Activated CD8-positive, alpha-beta memory T cell treated with anti-CD3 and anti-CD28 coated beads, Interleukin-2, amount 50 U/mL, for 1 hour (primary cell): Measurements from ENCODE around the gene PREX1.

ENCODE experiments used
- DNase-seq: peaks from one replicate; pipeline ENCODE4 v3.0.0-alpha.2; 2020; ENCODE audit errors: extremely low read depth

Gene PREX1

DNA sequence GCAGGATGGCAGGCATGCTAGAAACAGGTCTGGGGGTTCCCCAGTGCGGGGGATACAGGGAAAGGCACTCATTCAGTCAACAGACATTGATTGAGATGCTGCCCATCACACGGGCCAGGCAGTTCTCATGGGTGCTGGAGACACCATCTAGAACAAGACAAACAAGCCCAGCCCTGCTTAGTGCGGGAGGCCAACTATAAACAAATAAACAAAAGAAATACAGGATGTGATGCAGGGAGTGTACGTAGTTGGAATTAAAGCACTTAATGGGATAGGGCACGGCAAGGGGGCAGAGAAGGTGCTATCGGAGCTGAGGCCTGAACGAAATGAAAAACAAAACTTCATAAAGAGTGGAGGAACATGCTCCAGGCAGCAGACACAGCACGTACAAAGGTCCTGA, 169.3 kb downstream of the PREX1 start:
- no peak for DNase-seq

DNA sequence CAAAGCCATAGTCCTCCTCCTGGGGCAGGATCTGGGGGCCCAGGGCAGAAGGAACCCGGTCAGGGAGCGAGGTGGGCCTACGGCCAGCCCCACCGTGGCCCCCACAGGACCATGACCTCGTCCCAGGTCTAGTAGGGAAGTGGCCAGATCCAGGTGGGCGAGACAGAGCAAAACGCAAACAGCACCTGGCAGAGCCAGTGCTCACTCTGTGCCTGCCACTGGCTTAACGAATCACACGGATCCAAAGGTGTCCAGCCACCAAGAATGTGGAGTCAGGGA, 169.7 kb downstream of the PREX1 start:
- DNase-seq: no peak

DNA sequence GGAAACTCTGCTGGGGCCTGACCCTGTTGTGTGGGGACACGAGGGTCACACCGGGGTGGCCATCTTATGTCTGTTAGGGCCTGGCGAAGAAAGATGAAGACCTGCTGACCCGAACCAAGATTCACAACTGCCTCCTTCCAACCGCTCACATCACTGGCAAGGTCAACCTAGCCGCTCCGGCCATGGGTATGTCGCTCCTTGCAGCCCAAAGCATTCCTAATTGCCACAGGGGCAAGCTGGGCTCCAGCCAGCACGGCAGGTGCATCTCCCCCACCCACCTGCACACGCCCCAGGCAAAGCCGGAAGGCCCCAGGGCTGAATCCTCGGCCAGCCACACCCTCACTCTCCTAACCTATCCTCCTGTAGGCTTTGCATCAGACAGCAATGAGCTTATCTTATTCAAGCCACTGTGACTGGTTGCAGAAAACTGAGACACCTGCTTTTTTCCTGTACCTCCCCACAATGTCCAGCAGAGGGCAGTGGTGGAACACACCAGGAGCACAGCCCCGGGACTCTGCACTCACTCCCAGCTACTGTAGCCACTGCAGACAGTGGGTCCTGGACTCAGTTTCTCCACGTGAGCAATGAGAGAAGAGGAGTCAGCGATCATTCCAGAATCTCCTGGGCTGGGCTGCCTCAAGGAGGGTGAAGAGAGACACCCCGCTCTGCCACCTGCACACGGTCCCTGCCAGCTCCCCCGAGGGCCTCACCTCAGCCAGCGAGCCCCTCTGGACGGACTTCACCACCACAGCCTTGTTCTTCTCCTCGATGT, 170.2 kb downstream of the PREX1 start:
- DNase-seq: peak; percentile 36

DNA sequence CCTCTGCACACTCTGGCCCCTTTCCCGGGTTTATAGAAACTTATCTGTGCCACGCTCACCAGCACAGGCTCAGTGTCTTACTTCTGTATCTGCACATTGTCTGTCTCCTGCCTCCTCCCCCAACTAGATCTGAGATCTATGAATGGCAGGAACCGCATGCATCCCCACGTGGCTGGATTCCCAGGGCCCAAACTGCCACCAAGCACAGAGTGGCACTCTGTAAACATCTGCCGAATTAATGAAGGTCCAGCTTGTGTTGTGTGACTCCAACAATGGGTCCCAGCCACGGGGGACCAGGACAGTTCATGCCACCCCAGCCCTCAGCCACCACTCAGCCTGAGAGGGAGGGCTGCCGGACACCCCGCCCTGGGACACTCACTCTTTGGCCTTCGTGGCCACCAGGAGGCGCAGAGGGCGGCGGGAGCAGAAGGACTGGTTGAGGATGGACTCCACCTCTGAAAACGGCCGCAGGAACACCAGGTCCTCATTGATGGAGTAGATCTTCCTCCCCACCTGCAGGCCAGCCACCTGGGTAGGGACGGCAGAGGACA, 171.1 kb downstream of the PREX1 start:
- DNase-seq: no peak

DNA sequence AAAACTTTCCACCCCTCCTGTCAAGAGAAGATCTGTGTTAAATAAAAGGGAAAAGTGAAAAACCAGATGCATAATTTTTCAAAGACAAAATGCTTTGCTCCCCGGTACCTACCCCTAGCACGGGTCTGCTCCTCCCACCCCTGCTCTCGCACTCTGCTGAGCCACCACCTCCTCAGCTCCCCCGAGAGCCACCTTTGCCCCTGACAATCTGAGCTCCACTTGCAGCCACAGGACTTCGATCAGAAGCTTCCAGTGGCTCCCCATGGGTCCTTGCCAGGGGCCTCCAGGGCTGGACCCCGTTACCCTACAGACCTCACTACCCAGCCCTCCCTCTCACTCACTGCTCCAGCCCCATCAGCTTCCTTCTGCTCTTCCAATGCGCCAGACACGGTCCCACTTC, 171.7 kb downstream of the PREX1 start:
- DNase-seq: no peak

DNA sequence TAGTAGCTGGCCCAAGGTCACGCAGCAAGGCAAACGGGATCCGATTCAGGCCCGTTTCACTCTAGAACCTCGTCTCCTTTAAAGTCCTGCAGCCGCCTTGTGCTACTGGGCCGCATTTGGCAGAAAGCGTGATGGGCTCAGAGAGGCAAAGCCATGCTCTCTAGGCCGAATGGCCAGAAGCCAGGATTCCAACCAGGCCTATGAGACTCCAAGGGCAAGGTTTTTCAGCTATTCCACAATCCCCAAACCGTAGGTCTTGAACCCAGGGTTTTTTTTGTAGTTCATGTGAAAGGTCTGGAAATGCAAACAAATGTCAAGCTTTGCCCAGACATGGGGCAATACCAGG, 174.1 kb downstream of the PREX1 start:
- DNase-seq: no peak

DNA sequence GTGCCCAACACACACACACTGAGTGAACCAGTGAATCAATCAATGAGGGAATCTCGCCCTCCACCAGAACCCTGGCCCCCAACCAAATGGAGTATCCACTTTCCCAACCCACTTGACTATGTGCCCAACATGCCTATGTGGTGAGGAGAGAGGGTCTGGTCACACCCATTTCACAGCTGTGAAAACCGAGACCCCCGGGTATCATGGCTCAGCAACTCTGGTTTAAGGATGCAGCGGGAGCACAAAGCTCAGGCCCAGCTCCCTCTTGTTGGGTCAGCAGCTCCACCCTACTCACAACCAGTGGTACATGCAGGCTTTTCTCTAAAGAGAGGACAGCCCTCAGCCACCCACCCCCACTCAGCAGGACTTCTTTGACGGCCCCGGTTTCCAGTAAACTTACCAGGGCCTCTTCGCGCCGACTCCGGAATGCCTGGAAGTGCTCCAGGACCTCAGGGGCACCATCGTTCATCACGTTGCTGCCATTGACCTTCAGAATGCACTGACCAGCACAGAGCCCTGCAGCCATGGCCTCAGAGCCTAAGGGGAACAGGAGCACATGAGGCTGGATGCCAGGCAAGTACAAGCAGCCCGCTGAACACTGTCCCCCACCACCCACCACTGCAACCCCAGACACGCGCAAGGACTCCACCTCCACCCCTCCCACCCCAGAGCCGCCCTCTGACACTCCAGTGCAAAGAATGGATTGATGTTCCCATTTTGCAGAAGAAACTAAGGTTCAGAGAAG, 174.7 kb downstream of the PREX1 start:
- no peak for DNase-seq

DNA sequence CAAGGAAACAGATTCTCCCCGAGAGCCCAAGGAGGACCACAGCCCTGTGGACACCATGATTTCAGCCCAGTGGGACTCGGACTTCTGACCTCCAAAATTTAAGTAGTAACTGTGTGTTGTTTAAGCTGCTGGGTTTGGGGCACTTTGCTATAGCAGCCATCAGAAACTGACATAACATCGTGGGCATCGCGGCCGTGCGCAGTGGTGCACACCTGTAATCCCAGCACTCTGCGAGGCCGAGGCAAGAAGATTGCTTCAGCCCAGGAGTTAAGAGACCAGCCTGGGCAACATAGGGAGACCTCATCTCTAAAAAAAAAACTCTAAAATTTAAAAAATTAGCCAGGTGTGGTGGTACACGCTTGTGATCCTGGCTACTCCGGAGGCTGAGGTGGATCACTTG, 175.8 kb downstream of the PREX1 start:
- DNase-seq: no peak

DNA sequence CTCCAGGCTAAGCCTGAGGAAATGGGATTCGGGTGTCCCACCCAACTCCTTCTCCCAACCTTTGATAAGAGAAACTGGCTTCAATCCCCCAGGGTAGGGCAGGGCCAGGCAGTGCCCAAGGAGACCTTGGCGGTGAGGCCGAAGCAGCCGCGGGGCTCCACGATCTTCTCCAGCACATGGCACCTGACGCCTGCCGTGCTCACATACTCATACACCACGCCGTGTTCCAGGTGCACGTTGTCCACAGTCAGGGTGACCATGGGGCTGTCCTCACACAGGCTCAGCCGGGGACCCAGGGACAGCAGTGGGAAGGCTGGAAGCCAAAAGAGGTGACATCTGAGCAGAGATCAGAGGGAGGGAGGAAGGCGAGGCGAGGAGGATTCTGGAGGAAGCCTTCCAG, 176.5 kb downstream of the PREX1 start:
- DNase-seq: no peak

DNA sequence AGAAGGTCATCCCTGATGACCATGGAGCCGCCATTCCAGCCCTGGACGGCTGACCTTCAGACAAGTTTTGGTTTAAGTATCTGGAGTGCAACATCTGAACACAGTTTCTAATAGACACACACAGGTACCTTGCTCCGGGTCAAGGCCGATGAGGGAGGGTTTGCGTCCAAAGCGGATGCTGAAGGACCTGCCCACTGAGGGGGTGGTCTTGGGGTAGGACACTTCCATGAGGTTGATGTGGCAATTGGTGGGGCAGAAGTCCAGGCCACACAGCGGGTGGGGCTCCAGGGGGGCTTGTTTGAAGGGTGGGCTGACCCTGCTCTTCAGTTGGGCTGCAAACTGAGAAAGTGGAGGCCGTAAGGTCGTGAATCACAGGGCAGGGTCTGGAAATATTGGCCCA, 177.9 kb downstream of the PREX1 start:
- no peak for DNase-seq

DNA sequence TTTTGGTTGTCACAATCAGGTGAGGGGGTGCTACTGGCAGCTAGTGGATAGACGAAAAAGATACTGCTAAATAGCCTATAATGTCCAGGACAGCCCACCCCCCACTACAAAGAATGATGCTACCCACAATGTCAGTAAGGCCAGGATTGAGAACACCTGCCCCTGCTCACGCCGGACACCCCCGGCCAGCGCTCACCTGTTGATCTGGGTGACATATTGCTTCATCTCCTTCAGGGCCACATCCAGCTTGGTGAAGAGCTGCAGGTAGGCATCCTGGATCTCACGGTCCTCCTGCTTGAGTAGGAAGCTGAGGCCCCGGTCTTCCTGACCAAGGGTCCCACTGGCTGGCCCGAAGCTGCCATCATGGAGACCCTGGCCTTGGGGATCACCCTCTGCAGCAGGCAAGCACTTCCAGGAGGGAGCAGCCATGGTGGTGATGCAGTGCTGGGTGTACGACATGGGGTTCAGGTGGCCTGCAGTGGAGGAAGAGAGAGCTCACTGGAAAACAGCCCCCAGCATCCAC, 178.6 kb downstream of the PREX1 start:
- no peak for DNase-seq

DNA sequence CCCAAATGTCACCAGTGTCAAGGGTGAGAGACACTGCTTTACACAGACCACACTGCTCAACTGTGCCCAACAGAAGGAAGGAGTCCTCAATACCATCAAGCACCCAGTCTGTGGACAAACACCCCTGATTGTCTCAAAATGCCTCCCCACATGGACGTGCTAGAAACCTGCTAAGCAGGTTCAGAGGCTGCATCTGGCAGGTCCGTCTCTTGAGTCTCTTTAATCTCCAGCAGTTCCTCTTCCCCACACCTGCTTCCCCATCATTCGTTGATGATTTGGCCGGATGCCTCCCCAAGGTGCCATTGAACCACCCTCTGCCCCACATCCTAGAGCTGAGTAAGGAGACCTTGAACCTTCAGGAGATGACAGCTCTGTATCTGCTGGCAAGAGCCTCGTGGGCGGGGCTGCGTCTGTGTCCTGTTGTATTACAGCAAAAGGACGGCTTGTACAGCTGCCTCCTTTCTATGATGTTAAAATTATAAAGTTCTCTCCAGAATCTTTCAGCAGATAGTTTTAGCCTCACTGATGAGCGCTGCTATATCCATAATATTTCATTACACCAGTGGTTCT, 179.2 kb downstream of the PREX1 start:
- no peak for DNase-seq

DNA sequence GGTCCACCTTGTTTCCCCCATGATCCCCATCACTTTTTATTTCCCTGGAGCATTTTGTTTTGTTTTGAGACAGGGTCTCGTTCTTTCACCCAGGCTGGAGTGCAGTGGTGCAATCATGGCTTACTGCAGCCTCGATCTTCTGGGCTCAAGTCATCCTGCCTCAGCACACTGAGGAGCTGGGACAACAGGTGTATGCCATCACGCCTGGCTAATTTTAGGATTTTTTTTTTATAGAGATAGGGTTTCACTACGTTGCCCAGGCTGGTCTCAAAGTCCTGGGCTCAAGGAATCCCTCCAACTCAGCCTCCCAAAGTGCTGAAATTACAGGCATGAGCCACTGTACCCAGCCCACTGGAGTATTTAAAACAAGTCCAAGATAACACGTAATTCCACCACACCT, 179.9 kb downstream of the PREX1 start:
- DNase-seq: no peak

DNA sequence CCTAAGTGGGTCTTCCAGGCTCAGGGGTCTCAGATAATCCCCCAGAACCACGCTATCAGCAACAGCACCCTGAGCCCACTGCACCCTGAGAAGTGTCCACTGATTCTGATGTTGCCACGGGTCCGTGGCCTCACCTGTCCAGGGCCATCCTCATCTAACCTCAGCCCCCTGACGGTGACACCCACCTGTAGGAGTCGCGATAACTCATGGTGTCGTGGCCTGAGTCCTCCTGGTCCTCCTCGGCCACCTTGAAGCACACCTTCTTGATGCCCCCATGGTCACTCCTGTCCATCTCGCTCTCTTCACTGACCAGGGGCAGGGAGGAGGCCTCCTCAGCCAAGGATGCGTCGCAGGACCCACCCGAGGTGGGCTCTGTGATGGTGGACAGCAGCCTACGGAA, 182.1 kb downstream of the PREX1 start:
- no peak for DNase-seq

DNA sequence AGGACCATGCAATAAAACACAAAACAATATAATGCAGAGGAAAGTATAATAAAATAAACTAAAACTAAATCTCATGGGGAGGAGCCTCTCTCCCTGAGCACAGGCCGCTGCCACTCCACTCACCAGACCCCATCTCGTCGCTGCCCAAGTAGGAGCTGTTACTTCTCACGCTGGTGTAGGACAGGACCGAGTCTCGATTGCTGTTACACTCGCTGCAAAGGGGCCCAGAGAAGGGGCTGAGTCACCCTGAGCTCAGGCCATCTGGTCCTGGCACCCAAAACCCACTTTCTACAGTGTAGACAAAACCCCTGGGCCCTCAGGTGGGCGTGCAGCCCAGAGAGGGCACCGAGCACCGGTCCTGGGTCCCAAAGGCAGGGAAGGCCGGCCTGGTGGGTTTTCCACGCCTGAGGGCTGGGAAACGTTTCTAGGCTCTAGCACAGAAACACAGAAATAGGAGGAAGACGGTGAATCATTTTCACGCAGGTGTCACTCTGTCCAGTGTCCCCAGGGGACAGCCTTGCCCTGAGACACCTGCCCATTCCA, 183.4 kb downstream of the PREX1 start:
- DNase-seq: no peak

DNA sequence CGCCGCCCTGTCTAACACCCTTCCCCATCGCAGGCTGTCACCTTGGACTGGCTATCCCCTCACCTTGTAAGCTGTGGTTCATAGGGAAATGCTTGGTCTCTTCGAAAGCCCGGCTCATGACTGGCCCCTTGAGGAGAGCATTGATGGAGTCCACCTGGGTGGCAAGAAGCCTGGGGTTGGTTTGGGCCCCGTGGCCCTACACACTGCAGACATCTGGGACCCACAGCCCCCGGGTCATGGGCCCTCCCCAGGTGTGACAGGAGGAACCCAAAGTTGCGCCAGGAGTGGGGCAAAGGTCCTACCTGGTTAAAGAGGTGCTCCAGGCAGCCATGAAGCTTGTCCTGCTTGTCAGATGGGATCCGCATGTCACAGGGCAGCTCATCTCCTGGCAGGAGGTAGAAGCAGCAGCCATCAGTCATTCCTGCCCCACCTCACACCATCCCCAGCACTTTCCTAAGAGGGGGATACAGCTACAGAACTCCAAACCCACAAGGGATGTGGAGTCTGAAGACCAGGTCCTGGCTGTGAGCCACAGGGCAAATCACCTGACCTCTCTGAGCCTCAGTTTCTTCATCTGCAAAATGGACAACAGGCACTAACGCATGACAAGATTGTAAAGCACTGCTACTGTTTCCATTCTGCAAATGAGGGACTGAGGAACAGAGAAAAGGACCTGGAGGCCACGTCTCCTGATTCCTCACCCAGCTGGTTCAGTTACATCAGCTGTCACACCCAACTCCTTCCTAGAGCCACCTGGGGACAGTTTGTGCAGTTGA, 185.5 kb downstream of the PREX1 start:
- no peak for DNase-seq

DNA sequence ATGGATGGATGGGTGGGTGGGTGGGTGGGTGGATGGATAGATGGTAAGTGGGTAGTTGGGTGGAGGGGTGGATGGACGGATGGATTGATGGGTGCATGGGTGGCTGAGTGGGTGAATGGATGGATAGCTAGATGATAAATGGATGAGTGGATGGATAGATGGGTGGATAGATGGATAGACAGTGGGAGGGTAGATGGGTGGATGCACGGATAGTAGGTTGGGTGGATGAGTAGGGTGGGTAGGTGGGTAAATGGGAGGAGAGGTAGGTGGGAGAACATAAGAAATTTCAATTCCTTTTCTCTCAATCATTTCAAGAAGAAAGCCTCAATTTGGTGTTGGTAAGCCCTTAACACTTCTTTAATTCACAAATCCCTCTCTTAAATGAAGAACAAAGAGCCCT, 186.9 kb downstream of the PREX1 start:
- DNase-seq: no peak

DNA sequence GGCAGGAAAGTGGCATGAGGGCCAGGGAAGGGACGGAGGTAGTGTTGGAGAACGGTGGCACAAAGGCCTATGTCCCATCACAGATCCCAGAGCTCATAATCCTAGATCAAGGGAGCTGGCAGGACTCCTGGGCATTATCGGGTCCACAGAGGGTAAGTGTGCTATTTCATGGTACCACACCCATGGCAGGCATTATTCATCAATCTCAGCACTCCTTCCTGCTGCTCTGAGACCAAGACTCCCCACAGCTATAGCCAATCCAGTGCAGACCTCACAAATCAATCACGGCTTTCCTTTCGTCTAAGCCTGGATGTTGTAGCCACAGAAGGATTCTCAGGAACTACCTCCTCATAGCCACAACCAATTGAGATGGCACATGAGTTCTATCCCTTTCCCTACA, 187.9 kb downstream of the PREX1 start:
- no peak for DNase-seq

DNA sequence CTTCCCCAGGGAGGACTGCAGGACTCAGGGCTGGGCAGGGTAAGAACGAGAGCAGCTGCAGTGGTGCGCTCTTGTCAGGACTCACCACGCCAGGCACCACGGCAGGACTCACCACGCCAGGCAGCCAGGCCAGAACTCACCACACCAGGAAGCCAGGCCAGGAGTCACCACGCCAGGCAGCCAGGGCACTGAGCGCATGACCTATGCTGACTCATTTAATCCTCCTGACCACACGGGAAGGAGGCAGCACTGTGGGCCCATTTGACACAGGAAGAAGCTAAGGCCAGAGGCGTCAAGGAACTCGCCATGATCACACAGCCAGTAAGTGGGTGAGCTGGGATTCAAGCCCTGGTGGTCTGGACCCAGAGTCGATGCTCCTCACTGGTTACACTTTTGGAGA, 189.3 kb downstream of the PREX1 start:
- no peak for DNase-seq

DNA sequence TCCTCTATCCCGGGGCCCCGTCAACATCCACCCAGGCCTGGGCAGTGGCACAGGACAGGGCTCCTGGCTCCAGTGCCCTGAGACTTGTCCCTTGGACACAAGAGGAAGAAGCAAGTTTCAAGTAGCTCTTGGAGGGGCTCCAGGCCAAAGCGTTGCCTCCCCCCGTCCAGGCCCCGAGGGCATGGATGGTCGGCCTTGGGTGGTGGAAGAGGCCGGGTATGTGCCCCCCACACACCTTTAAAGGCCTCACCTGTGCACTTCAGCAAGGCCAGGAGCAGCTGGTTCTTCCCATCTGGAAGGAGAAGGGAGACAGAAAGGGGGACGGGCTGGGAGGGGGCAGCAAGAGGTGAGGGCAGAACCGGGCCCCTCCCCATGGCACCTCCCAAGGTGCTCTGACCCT, 190.3 kb downstream of the PREX1 start:
- no peak for DNase-seq

DNA sequence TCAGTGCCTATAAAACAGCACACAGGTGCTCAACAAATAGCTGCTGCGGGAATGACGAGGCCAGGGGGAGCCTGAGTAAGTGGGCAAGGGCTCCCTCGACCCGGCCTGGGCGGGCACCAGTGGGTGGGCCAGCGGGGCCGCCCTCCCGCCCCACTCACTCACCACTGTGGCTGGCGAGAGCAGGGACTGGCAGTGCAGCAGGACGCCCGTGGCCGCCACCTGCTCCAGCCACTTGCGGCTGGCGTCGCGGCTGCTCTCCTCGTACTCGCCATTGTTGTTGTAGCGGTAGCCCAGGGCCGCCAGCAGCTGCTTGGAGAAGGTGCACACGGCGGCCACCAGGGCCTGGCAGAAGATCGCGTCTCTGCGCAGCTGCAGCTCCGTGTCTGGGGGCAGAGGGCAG, 191.5 kb downstream of the PREX1 start:
- DNase-seq: no peak

DNA sequence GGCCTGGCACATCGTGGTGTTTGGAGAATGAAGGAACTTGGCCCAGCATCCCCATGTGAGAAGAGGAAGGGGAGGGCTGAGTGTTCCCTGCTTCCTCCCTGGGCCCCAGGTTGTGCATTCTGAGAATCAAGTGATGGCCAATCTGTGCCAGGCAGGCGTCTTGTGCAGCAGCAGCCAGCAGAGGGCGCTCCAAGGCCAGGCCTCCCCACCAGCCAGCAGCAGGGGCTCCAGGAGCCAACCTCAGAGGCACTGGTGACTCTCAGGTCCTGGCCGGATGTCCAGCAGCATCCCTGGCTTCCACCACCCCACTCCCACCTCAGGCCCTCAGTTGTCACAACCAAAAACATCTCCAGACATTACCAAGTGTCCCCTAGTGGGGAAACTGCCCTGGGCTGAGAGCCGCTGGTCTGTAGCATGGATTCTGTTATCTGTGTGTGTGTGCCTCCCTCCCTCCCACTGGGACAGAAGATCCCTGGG, 192.0 kb downstream of the PREX1 start:
- no peak for DNase-seq
